ENCODE data around the gene CTNNA3. TPM values are rescaled to one million over a fixed set of nuclear protein-coding genes. Genes with fewer than 3 reads are reported as not detected.

The CTNNA3 gene
- total and polyA plus RNA-seq, 7 donors = 0.85 to 66.2 (median 28.1) TPM

- intact Hi-C loops (cut with DNase I) = loop anchor here in 1 of 2 donors (10.0 kb wide), 1 partner anchor 203 kb away; no protein-coding TSS in a partner anchor
- Histone ChIP-seq H3K27ac (no peak overlapping the region), H3K36me3 (ENCODE audit: insufficient read depth in 1 of 2, low read depth in 1 of 2) (no peaks in the 10 kb centered on the region), H3K4me1 (peaks cover 13% of the 10 kb centered on the region), H3K9me3 (no peaks in the 10 kb centered on the region), H3K4me3 (no peak overlapping the region), H3K27me3 (ENCODE audit: insufficient read depth in 3 of 3, low read length in 2 of 3) (no peaks in the 10 kb centered on the region)
- no peak for ATAC-seq
- no peak for TF ChIP-seq CTCF (IDR thresholded peaks at IDR 0.05)
- WGBS, 3 donors = 83 to 98% (median 94%) methylated on average over 1 of the region's 1 CpG
- DNase-seq = no peak
Measured at GRCh38 chr10:66837990-66838389, 858.0 kb downstream of the CTNNA3 start.

GRCh38 chr10:66837335-66837734 lies 858.7 kb downstream of the CTNNA3 start:
- Histone ChIP-seq H3K27me3 (ENCODE audit: insufficient read depth in 3 of 3, low read length in 2 of 3) (no peaks in the 10 kb centered on the region), H3K4me1 (peaks cover 13% of the 10 kb centered on the region), H3K36me3 (ENCODE audit: insufficient read depth in 1 of 2, low read depth in 1 of 2) (no peaks in the 10 kb centered on the region), H3K27ac (no peak overlapping the region), H3K4me3 (no peak overlapping the region), H3K9me3 (no peaks in the 10 kb centered on the region)
- no peak for TF ChIP-seq CTCF (IDR thresholded peaks at IDR 0.05)
- intact Hi-C loops (cut with DNase I) = loop anchor here in 1 of 2 donors (10.0 kb wide), 1 partner anchor 203 kb away; no protein-coding TSS in a partner anchor
- WGBS, 3 donors = 19 to 43% (median 29%) methylated on average over 2 of the region's 2 CpGs
- DNase-seq = no peak
- ATAC-seq = no peak

- ATAC-seq = no peak
- TF ChIP-seq CTCF (IDR thresholded peaks at IDR 0.05) = no peak
- Histone ChIP-seq H3K36me3 (ENCODE audit: insufficient read depth in 1 of 2, low read depth in 1 of 2) (no peaks in the 10 kb centered on the region), H3K4me1 (peaks cover 13% of the 10 kb centered on the region), H3K27me3 (ENCODE audit: insufficient read depth in 3 of 3, low read length in 2 of 3) (no peaks in the 10 kb centered on the region), H3K4me3 (no peak overlapping the region), H3K27ac (no peak overlapping the region), H3K9me3 (no peaks in the 10 kb centered on the region)
- intact Hi-C loops (cut with DNase I) = loop anchor here in 1 of 2 donors (10.0 kb wide), 1 partner anchor 202 kb away; no protein-coding TSS in a partner anchor
- WGBS, 3 donors = 90 to 95% (median 91%) methylated on average over 2 of the region's 2 CpGs
- no peak for DNase-seq
Measured at GRCh38 chr10:66836771-66837170, 859.2 kb downstream of the CTNNA3 start.

- peak in 3 of 4 donors; percentile 28 to 54 (median 53) for ATAC-seq
- H3K36me3 ChIP-seq (ENCODE audit: insufficient read depth in 1 of 2, low read depth in 1 of 2) = no peaks in the 10 kb centered on the region
- TF ChIP-seq CTCF (IDR thresholded peaks at IDR 0.05) = no peak
Measured at GRCh38 chr10:66836057-66836456, 859.9 kb downstream of the CTNNA3 start.

GRCh38 chr10:66835400-66835799 lies 860.6 kb downstream of the CTNNA3 start:
- TF ChIP-seq CTCF (IDR thresholded peaks at IDR 0.05) = no peak
- DNase-seq = no peak
- Histone ChIP-seq H3K27ac (no peak overlapping the region), H3K4me1 (peaks cover 13% of the 10 kb centered on the region), H3K4me3 (no peak overlapping the region), H3K36me3 (ENCODE audit: insufficient read depth in 1 of 2, low read depth in 1 of 2) (no peaks in the 10 kb centered on the region), H3K9me3 (no peaks in the 10 kb centered on the region), H3K27me3 (ENCODE audit: insufficient read depth in 3 of 3, low read length in 2 of 3) (no peaks in the 10 kb centered on the region)
- ATAC-seq = peak; percentile 50 to 78 (median 68)
- intact Hi-C loops (cut with DNase I) = loop anchor here in 1 of 2 donors (10.0 kb wide), 1 partner anchor 201 kb away; no protein-coding TSS in a partner anchor

More at GRCh38 chr10:66836057-66836456, 859.9 kb downstream of the CTNNA3 start:
- peaks cover 13% of the 10 kb centered on the region for H3K4me1 ChIP-seq
- H3K27me3 ChIP-seq (ENCODE audit: insufficient read depth in 3 of 3, low read length in 2 of 3) = no peaks in the 10 kb centered on the region
- no peak for DNase-seq
- H3K27ac ChIP-seq = no peak overlapping the region
- intact Hi-C loops (cut with DNase I) = loop anchor here in 1 of 2 donors (10.0 kb wide), 1 partner anchor 201 kb away; no protein-coding TSS in a partner anchor
- WGBS, 3 donors = 17 to 38% (median 27%) methylated on average over 1 of the region's 1 CpG
- no peak overlapping the region for H3K4me3 ChIP-seq
- H3K9me3 ChIP-seq = no peaks in the 10 kb centered on the region

Measured in psoas muscle (tissue), 8 donors.